Activated CD8-positive, alpha-beta memory T cell treated with anti-CD3 and anti-CD28 coated beads for 48 hours (primary cell): ENCODE measurements around the gene PRKAR2A.

ENCODE experiments used
- DNase-seq, 3 experiments: peaks; one replicate each; pipeline ENCODE4 v3.0.0-alpha.2; 2020; ENCODE audit warnings: low read depth in 2 of 3, low spot score in 2 of 3

The PRKAR2A gene

DNA sequence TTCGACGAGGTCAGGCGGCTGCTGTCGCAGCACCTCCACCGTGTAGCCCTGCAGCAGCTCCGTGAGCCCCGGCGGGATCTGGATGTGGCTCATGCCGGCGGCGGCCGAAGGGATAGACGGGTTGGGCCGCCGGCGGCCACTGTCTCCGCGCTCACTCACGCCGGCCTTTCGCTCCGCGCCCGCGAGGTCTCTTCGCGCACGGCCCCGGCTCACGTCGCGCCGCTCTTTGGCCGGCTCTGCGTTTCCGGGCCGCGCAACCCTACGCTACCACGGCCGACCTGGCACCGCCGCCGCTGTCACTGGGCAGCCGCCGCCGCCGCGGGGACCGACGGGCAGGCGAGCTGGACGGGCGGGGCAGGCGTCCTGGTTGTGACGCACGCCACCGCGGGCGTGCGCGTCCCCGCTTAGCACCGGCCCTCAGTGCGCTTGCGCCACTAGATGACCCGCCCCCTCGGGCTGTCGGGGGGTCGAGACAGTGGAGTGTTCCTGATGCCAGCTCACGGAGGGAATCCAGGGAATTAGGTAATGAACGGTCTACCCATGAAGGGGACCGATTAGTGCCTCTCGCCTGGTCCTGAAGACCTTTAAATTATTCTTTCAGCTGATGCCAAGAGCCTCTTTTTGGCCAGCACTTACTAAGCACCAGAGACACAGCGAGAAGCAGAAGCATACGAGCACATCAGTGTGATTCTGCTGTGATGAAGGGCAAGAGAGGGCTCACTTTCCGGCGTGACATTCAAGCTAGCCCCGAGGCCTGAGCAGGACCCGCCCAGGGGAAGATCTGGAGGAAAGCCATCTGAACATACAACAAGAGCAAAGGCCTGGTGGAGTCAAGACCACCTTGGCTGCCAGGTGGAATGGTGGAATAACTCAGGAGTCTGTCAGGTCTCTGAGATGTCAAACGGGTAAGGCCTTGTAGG, at the start of gene PRKAR2A:
PRKAR2A (minus strand) TSS at position 371 of the 920 bp plus-strand sequence; CDS start at position 93, 278 bp downstream.
- peak; percentile 61 to 75 (median 61) for DNase-seq

DNA sequence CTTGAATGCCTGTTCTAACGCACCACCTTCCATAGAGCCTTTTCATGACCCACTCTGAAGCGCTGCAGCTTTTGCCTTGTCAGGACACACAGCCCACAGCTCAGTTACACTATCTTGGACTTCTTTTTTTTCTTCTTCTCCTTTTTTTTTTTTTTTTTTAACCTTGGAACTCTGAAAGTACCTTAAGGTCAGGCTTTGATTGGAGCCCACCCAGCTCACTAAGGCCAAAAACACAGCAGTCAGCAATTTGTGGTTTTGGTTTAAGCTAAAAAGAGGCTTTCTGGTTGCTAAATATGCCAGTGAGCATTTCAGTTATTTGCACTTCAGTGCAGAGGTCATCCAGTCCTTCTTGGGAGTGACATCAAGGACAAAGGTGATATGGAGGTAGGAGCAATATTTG, 49.3 kb upstream of the PRKAR2A start:
- DNase-seq: no peak

DNA sequence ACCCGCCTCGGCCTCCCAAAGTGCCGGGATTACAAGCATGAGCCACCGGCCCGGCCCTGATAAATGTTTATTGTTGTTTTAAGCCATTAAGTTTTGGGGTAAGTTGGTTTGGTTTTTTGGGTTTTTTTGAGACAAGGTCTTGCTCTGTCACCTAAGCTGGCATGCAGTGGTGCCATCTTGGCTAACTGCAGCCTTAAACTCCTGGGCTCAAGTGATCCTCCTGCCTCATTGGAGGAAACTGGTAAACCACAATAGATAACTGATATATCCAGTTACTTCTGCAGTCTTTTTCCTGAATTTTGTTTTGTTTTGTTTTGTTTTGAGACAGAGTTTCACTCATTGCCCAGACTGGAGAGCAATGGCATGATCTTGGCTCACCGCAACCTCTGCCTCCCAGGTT, 46.8 kb upstream of the PRKAR2A start:
- DNase-seq: no peak

DNA sequence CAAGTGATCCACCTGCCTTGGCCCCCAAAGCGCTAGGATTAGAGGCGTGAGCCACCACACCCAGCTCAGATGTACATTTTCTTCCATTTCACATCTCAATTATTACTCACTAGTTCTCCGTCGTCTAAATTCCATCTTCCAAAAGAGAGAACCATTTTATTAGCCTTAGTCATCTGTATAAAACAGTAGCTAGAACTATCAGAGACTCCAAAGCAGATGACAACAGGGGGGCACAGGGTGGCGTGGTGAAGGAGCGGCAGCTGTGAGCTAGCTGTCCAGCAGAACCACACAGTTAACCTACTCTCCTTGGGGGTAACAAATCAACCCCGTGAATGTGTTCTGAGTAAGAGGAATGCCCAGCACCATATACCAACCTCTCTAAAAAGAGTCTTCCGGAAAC, 43.9 kb upstream of the PRKAR2A start:
- no peak for DNase-seq

DNA sequence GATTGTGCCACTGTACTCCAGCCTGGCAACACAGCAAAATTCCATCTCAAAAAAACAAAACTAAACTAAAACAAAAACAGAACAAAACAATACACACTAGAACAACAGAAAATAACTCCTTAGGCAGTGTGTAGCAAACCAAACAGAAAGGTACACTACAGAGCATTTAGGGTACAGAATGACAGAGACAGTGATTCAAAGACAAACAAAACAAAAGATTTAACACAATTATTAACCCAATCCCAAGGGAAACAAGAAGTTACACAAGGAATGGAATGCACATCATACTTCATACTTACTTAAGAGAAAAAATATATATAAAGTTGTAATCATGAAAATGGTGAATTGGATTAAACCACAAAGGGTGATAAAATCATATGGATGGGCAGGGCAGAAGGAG, 38.1 kb upstream of the PRKAR2A start:
- no peak for DNase-seq

DNA sequence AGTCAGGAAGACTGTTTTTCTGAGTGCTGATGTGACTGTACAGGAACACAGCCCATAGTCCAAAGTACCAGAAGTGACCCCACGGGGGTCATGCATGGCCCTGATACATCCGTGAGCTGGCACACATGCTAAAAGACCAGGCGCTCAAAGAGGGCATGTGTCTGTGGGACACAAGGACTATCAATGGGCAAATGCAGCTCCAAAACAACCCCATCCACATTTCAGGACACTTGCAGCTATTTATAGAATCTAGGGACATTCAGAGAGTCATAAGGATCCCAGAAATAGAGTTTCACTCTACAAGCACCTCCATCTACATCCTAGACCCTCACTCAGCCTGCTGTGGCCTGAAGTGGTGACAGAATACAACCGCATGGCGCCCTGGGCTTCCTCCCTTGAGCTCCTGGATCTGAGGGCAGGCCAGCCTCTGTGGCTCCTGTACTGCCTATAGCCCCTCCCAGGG, 34.0 kb upstream of the PRKAR2A start:
- no peak for DNase-seq

DNA sequence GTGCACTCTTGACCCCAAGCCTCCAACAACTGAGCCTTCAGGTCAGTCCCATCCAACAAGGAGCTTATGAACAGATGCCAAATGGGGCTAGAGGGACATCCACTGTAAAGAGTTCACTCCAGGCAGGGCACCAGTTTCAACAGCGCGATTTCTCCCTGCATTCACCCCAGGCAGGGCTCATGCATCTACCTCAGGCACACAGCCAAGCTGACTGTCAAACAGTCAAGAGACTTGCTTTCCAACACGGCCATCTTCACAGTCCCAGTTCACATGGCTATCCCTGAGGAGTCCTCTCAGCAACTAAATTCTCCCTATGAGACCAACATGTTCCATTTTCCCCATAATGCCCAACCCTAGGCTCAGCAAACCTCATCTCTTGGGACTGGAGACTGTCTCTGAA, 33.3 kb upstream of the PRKAR2A start:
- no peak for DNase-seq

DNA sequence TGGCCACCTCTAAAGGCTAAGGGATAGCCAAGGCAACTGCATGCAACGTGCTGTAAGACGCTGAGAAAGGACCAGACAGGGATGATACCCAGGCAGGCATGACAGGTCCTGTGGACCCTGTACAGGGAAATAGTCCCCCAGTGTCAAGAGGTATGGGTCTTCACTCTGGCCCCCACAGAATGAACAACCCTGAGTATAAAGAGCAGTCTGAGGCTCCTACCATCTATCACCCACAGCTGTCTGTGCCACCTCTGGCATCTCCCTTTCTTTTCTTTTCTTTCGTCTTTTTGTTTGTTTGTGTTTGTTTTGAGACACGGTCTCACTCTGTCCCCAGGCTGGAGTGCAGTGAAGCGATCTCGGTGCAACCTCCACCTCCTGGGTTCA, 32.3 kb upstream of the PRKAR2A start:
- no peak for DNase-seq

DNA sequence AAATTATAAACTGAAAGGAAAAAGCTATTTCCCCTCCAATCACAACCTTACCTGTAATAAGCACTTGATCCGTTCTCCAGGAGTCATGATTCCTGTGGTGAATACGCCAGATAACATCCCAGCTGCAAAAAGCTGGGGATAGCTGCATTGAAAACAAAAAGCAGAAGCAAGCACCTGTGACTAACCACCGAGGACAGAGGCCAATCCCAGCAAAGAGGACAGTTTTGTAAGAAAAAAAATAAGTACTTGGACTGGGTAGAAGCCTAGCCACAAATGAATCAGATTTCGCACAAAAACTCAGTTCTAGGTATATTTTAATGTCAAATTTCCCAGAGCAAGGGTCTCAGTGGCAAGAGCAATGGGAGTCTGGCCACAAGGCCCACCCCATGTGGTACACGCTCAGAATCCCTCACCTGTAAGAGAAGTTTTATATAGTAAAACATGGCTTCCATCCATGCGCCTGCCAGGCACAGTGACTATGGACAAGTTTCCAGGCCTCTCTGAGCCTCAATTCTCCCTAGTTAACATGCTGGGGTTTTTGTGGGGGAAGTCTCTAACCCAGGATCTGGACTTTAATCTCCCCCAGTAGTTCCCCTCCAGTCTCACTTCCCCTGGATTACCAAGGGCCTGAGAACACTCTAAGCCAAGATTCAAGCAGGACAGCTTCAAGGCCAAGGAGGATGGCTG, 31.8 kb upstream of the PRKAR2A start:
- no peak for DNase-seq

DNA sequence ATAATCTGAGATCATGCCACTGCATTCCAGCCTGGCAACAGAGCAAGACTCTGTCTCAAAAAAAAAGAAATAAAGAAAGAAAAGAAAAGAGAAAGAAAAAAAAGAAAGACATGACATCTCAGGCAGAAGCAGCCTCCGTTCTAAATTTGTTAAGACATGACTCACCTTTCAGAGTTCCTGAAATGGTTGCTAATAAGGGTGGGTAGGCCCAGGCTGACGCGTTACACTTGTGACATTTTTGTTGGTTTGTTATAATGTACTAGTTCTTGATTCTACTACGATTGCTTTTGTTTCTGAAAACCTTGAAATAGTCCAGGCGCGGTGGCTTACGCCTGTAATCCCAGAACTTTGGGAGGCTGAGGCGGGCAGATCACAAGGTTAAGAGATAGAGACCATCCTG, 30.0 kb upstream of the PRKAR2A start:
- DNase-seq: no peak

DNA sequence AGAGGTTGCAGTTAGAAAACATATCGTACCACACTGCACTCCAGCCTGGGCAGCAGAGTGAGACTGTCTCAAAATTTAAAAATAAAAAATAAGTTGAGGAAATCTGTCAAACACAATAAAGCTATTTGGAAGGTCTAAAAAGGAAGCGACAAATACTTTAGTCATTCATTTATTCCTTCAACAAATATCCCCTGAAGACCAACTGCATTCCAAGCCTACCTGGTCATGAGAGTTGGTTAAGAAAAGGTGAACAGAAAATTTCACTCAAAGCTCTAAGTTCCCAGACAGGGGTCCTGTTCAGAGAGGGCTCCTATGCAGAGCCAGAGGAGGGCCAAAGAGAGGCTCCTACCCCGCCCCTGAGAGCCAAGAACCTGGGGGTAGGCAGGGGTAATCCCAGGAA, 15.4 kb upstream of the PRKAR2A start:
- no peak for DNase-seq

DNA sequence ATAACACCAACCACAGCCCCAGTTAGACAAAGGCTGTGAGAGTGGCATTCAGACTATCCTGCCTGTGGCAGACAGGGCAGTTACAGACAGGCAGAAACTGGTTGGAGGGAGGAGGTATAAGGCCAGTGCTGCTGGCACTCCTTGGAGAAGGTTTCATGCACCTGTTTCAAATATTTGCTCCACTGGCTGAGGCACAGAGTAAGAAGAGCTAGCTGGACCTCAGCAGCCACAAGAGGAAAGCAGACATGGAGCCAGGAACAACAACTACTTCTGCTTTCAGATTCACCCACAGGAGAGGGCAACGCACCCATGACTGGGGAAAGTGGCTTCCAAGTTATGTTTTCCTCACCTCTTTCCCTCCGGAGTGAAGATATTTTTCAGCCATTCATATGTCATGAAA, 11.5 kb upstream of the PRKAR2A start:
- no peak for DNase-seq

DNA sequence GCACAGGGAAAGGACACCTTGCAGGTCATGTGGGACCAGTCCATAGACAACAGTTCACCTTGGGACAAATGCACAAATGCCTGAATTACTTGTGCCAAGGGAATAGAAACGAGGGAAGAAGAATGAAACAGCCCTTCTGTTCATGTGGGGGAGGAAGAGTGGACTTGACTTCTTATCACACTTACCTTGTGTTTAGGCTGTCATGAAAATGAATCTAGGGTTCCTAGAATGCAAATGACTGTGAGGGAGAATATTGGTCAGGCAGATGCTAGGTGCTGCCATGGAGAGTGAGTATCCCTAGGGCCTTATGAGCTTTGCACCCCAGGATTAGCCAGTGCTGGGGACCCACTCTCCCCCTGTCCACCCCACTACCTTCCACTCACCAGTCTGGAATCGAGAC, 11.0 kb upstream of the PRKAR2A start:
- no peak for DNase-seq

DNA sequence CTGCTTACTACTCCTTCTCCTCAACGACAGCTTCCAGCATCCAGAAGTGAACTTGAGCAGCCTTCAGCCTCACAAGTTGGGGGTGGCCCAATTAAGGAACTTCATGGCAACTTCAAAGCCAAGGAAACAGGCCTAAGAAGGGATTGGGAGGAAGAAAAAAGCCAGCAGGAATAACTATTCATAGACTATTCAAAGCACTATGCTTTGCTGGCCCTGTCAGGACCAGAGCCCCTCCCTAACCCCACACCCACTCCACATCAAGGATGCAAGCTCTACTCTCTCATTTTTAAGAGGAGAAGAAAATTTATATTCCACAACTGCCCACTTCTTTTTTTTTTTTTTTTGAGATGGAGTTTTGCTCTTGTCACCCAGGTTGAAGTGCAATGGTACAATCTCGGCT, 10.0 kb upstream of the PRKAR2A start:
- no peak for DNase-seq

DNA sequence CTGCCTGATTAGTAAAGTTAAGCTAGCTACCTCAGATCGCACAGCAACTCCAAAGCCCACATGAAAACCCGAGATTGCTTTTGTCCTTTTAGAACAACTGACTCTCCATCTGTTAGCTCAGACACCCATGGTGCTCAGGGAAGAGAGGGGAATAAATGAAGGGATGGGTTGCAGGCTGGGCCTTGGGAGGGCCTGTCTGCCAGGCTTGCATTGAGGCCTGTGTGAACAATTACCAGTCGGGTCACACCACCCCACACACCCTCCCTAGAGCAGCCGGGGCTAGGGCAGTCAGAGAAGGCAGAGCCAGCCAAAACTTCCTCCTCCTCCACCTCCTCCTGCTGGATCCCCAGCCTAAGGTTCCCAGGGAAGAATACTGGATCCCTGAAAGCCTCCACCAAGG, 8.8 kb upstream of the PRKAR2A start:
- no peak for DNase-seq

DNA sequence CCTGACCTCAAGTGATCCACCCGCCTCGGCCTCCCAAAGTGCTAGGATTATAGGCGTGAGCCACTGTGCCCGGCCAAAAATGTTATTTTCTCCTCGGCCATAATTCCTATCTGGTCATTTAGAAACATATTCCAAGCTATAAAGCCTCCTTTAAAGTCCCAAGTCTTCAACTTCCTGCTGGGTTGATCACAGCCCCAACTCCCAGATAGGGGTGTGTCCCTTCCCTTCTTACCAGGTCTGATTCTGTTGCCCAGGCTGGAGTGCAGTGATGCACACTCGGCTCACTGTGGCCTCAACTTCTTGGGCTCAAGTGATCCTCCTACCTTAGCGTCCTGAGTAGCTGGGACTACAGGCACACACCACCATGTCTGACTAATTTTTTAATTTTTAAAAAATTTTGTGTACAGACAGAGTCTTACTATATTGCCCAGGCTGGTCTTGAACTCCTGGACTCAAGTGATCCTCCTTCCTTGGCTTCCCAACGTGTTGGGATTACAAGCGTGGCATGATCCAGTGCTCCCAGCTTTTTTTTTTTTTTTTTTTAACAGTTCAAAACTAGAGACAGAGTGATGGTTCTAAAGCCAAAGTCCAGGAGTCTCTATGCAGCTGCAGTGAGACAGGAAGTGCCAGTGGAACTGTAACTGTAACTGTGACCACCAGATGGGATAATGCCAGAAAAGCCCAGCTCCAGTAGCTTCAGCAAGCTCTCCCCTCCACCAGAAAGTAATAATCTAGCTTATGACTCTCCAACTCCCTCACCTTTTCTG, 8.2 kb upstream of the PRKAR2A start:
- no peak for DNase-seq

DNA sequence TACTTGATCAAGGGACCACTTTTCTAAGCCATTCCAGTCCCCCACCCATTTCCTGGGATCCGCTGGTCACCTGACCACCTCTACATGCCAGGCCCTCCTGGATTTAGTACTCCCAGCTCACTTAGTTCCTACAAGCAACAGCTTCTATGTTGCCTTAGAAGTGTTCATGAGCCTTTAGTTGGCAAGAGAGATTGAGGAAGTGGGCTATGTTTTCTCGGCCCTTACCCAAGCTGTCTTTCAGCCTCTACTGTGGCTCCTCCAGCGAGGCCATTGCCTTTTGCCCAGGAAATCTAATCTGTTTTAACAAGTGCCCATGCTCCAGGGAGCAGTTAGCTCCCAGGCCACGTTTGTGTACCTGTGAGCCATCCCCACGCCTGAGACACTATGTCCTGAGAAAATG, 4.5 kb upstream of the PRKAR2A start:
- no peak for DNase-seq

DNA sequence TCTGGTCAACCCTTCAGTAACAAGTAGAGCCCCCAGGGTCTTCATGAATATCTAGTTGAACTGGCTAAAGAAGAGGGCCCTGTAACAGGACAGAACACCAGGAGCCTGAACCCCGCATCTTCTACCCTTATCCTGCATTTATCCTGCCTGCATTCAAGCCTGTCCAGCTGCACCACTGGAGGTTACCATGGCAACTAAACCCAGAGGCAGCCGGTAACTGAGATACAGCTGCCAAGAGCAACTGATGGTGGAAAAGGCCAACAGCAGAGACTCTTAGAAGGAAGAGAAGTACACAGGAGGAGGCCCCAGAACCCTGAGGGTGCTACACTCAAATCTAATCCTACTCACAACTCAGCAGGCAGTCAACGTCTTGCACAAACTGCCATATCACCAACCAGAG, 3.7 kb upstream of the PRKAR2A start:
- no peak for DNase-seq

DNA sequence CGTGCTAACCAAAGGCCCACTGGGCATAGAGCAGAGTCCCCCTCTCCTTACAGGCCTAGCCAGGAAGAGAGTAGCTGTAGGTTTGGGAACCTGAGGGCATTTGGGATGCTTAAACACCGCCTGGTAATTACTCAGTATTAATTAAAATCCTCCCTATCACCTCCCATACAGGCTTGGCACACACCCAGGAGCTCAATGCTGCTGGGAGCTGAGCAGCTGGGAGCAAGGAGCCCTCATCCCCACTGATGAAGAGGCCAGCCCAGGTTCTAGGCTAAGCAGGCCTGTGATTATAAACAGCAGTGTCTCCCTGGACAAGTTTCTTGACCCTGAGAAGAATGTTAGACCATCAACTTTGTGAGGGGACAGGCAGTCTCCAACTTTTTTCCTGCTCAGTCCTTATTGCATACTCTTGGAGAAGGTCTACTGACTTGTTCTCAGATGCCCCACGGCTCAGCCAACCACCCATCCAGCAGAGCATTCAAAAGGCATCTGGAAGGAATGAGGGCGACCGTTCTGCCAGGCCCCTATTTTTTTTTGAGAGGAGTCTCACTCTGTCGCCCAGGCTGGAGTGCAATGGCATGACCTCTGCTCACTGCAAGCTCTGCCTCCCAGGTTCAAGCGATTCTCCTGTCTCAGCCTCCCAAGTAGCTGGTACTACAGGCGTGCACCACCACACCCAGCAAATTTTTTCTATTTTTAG, 1.3 kb upstream of the PRKAR2A start:
- no peak for DNase-seq

DNA sequence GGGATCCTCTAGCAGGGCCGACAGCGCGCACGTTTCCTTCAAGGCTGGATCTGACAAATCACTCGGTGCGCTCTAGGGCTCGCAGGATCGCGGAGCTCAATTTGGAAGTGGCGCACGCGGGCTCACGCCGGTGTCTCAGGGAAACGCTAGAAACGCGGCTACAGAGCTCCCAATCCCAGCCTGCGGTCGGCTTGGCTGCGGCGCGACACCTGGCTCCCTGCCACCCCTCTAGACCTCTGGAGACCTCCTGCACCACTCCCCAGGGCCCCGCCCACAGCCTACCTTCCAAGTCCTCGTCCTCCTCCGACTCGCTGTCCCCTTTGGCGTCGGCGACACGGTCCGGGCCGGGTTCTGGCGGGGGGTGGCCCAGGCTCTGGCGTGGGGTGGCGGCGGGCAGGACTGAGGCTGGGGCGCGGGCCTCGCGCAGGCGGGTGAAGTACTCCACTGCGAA, 596 bp downstream of the PRKAR2A start:
- DNase-seq: peak; percentile 18 to 45 (median 33)

DNA sequence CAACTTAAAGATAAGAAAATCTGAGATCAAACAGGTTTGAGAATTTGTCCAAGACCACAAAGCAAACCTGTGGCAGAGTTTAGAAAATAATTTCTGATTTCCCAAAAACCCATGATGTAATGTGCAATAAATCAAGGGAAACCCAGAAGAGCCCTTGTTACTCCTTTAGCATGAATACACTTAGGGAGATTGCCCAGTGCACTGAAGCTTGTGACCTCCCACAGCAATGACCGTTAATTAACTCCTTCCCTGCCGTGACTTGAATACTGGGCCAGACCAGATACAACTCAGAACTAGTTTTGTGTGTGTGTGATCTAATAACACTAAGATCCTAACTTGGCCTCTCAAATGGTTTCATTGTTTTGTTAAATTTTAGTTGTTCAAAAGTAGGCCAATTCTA, 2.5 kb downstream of the PRKAR2A start:
- no peak for DNase-seq
